Measurements from ENCODE around the gene PRTFDC1. TPM values are rescaled to one million over a fixed set of nuclear protein-coding genes. Genes with fewer than 3 reads are reported as not detected.

Gene PRTFDC1
- total and polyA plus RNA-seq, 2 of the 13 experiments (the other 11 are each of a cell fraction or from before 2014, with no cell fraction given): not detected

DNA sequence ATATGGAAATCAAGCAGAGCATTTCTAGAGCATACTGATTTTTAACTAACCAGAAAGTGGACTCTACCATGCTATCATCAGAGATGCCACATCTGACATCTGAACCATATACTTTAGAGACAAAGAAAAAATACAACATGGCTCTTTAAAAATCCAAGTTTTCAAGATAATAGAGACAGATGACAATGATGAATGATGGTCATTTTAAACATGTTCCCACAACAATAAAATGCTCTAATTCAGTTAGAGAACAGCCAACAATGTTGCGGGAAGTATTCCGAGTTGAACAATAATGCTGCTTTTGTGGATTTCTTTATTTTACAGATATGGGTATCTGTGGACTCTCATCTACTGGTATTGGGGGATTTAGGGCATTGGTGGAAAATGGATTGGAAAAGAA, 52.8 kb downstream of the PRTFDC1 start:
- no TSS peak for BruUV-seq (replicated peaks)
- Histone ChIP-seq H3K9me3 (ENCODE audit: low read length) (no peaks in the 10 kb centered on the region), H3K9ac (ENCODE audit: insufficient read depth, low read depth, low read length) (no peak overlapping the region), H3K27me3 (ENCODE audit: control insufficient read depth in 1 of 2, insufficient read depth in 2 of 2, low read length in 2 of 2) (no peaks in the 10 kb centered on the region), H2AFZ (ENCODE audit: low read length) (no peak overlapping the region), H3K4me2 (ENCODE audit: low read depth, low read length) (no peak overlapping the region), H3K36me3 (replicated peaks in 1 of 2; ENCODE audit: control insufficient read depth in 1 of 2, insufficient read depth in 2 of 2, low read length in 2 of 2) (no peaks in the 10 kb centered on the region), H3K27ac (ENCODE audit: extremely low read length, insufficient read depth, low read length) (no peak overlapping the region), H3K79me2 (ENCODE audit: insufficient read depth, low read length) (no peaks in the 10 kb centered on the region), H4K20me1 (ENCODE audit: insufficient read depth, low read length) (no peaks in the 10 kb centered on the region), H3K4me3 (replicated peaks in 1 of 3; ENCODE audit: insufficient read depth in 1 of 3, low read depth in 2 of 3, low read length in 3 of 3) (no peak overlapping the region), H3K4me1 (ENCODE audit: insufficient read depth, low read length) (0 out of 2 replicates have a peak, but pooled peaks cover 10% of the 10 kb centered on the region)
- DNase-seq (ENCODE audit: low spot score): no peak
- TF ChIP-seq MIER3 (CRISPR knock-in tag; IDR thresholded peaks at IDR 0.05; ENCODE audit: borderline replicate concordance) (no peak), HNRNPK (IDR thresholded peaks at IDR 0.05; ENCODE audit: low read depth, low read length, poor library complexity, severe bottlenecking) (no peak), ZBTB20 (CRISPR knock-in tag; IDR thresholded peaks at IDR 0.05; ENCODE audit: borderline replicate concordance, low read depth) (no peak), ARNTL (CRISPR knock-in tag; IDR thresholded peaks at IDR 0.05) (no peak), RNF2 (conservative IDR thresholded peaks at IDR 0.05; ENCODE audit: low read depth) (no peak), GZF1 (CRISPR knock-in tag; IDR thresholded peaks at IDR 0.05) (no peak), ZNF34 (CRISPR knock-in tag; IDR thresholded peaks at IDR 0.05; ENCODE audit: borderline replicate concordance) (no peak), HDAC6 (IDR thresholded peaks at IDR 0.05; ENCODE audit: low read depth, low read length) (no peak), ZNF335 (CRISPR knock-in tag; IDR thresholded peaks at IDR 0.05) (no peak), ZNF556 (CRISPR knock-in tag; IDR thresholded peaks at IDR 0.05; ENCODE audit: borderline replicate concordance) (no peak)
- TF ChIP-seq, protein P1, sequence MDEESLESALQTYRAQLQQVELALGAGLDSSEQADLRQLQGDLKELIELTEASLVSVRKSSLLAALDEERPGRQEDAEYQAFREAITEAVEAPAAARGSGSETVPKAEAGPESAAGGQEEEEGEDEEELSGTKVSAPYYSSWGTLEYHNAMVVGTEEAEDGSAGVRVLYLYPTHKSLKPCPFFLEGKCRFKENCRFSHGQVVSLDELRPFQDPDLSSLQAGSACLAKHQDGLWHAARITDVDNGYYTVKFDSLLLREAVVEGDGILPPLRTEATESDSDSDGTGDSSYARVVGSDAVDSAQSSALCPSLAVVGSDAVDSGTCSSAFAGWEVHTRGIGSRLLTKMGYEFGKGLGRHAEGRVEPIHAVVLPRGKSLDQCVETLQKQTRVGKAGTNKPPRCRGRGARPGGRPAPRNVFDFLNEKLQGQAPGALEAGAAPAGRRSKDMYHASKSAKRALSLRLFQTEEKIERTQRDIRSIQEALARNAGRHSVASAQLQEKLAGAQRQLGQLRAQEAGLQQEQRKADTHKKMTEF (CRISPR knock-in tag; IDR thresholded peaks at IDR 0.05): no peak
- TF ChIP-seq, protein P2, sequence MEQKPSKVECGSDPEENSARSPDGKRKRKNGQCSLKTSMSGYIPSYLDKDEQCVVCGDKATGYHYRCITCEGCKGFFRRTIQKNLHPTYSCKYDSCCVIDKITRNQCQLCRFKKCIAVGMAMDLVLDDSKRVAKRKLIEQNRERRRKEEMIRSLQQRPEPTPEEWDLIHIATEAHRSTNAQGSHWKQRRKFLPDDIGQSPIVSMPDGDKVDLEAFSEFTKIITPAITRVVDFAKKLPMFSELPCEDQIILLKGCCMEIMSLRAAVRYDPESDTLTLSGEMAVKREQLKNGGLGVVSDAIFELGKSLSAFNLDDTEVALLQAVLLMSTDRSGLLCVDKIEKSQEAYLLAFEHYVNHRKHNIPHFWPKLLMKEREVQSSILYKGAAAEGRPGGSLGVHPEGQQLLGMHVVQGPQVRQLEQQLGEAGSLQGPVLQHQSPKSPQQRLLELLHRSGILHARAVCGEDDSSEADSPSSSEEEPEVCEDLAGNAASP (CRISPR knock-in tag; IDR thresholded peaks at IDR 0.05; ENCODE audit: borderline replicate concordance): no peak
- TF ChIP-seq, protein P3, sequence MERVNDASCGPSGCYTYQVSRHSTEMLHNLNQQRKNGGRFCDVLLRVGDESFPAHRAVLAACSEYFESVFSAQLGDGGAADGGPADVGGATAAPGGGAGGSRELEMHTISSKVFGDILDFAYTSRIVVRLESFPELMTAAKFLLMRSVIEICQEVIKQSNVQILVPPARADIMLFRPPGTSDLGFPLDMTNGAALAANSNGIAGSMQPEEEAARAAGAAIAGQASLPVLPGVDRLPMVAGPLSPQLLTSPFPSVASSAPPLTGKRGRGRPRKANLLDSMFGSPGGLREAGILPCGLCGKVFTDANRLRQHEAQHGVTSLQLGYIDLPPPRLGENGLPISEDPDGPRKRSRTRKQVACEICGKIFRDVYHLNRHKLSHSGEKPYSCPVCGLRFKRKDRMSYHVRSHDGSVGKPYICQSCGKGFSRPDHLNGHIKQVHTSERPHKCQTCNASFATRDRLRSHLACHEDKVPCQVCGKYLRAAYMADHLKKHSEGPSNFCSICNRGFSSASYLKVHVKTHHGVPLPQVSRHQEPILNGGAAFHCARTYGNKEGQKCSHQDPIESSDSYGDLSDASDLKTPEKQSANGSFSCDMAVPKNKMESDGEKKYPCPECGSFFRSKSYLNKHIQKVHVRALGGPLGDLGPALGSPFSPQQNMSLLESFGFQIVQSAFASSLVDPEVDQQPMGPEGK (CRISPR knock-in tag; IDR thresholded peaks at IDR 0.05): no peak
- TF ChIP-seq, protein P4, sequence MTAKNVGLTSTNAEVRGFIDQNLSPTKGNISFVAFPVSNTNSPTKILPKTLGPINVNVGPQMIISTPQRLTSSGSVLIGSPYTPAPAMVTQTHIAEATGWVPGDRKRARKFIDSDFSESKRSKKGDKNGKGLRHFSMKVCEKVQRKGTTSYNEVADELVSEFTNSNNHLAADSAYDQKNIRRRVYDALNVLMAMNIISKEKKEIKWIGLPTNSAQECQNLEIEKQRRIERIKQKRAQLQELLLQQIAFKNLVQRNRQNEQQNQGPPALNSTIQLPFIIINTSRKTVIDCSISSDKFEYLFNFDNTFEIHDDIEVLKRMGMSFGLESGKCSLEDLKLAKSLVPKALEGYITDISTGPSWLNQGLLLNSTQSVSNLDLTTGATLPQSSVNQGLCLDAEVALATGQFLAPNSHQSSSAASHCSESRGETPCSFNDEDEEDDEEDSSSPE (CRISPR knock-in tag; IDR thresholded peaks at IDR 0.05): no peak
- TF ChIP-seq, protein P5, sequence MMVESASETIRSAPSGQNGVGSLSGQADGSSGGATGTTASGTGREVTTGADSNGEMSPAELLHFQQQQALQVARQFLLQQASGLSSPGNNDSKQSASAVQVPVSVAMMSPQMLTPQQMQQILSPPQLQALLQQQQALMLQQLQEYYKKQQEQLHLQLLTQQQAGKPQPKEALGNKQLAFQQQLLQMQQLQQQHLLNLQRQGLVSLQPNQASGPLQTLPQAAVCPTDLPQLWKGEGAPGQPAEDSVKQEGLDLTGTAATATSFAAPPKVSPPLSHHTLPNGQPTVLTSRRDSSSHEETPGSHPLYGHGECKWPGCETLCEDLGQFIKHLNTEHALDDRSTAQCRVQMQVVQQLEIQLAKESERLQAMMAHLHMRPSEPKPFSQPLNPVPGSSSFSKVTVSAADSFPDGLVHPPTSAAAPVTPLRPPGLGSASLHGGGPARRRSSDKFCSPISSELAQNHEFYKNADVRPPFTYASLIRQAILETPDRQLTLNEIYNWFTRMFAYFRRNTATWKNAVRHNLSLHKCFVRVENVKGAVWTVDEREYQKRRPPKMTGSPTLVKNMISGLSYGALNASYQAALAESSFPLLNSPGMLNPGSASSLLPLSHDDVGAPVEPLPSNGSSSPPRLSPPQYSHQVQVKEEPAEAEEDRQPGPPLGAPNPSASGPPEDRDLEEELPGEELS (CRISPR knock-in tag; IDR thresholded peaks at IDR 0.05): no peak
- in situ Hi-C loops (cut with HindIII; ENCODE audit: extremely low pct_ligation_motif_present, low pct_unique_long_range_greater_than_20kb) (no loop called here), intact Hi-C loops (cut with micrococcal nuclease; ENCODE audit: unreplicated experiment) (no loop called here)
- no peak for ATAC-seq
- POLR2A ChIA-PET: no interaction called here
- CTCF ChIA-PET (ENCODE audit: low intra/inter-chr PET ratio, low total read pairs): no interaction called here
- WGBS (ENCODE audit: low lambda C conversion rate): 89% methylated on average over 2 of the region's 2 CpGs
- no peak for FAIRE-seq
